HepG2 (cell line): Measurements from ENCODE around the gene NUAK2. TPM values are rescaled to one million over a fixed set of nuclear protein-coding genes. Genes with fewer than 3 reads are reported as not detected.

Experiments
- ATAC-seq: fragments of 200-7000 bp; cut with Tn5 transposase; 3 replicates; pipeline ENCODE4 v1.9.1; 2020; ENCODE audit warnings: mild to moderate bottlenecking, moderate library complexity
- BruUV-seq: library from RNA; stranded (reverse); fragments of 400-500 nt; replicated peaks from 2 replicates; lab custom pipeline; 2021; lab: Mats Ljungman, UMichigan
- CTCF ChIA-PET: fragments of 300-600 bp; formaldehyde crosslinking; extraction: SDS; loops from one replicate; lab custom pipeline; 2021; ENCODE audit warnings: low total read pairs, inconsistent platforms, low intra/inter-chr PET ratio; lab: Yijun Ruan, JAX
- POLR2A ChIA-PET: fragments of 350-600 bp; sonication (Branson Sonifier 250); formaldehyde crosslinking; loops from one replicate; lab custom pipeline; 2020; ENCODE audit warnings: antibody characterized with exemption, inconsistent platforms; lab: Yijun Ruan, JAX
- DNase-seq: peaks from one replicate; pipeline ENCODE4 v3.0.0-alpha.2; 2015; ENCODE audit warnings: low spot score
- FAIRE-seq: peaks from 3 replicates; lab custom pipeline; 2011; peaks lifted over from hg19 to GRCh38; lab: Jason Lieb, UNC
- H2AFZ ChIP-seq: one replicate; pipeline ENCODE4 v1.6.1; 2011; ENCODE audit warnings: low read length, inconsistent platforms
- H3K27ac ChIP-seq: fragments of 300-600 bp; 3 replicates; pipeline ENCODE4 v1.8.0; 2011; ENCODE audit warnings: mixed run types, mild to moderate bottlenecking, mixed read lengths, low read length, inconsistent platforms; ENCODE audit not compliant: insufficient read depth; ENCODE audit errors: extremely low read length
- H3K27me3 ChIP-seq, 2 experiments: fragments of 200-600 bp in 1 of 2; 2 replicates in 1 of 2; 3 replicates in 1 of 2; pipeline versions ENCODE4 v1.6.0 to v1.8.0; 2011; ENCODE audit warnings: low read length in 2 of 2, mild to moderate bottlenecking in 2 of 2, moderate library complexity in 2 of 2, inconsistent platforms in 1 of 2; ENCODE audit not compliant: insufficient read depth in 2 of 2, control insufficient read depth in 1 of 2
- H3K36me3 ChIP-seq, 2 experiments: fragments of 200-600 bp in 1 of 2; replicated peaks in 1 of 2; 2 replicates in 1 of 2; 3 replicates in 1 of 2; pipeline versions ENCODE4 v1.5.1 to v1.8.0; 2011; ENCODE audit warnings: low read length in 2 of 2, inconsistent platforms in 1 of 2; ENCODE audit not compliant: insufficient read depth in 2 of 2, control insufficient read depth in 1 of 2
- H3K4me1 ChIP-seq: 2 replicates; pipeline ENCODE4 v1.5.1; 2012; ENCODE audit warnings: low read length, inconsistent platforms; ENCODE audit not compliant: insufficient read depth
- H3K4me2 ChIP-seq: 2 replicates; pipeline ENCODE4 v1.6.0; 2011; ENCODE audit warnings: low read depth, low read length, inconsistent platforms
- H3K4me3 ChIP-seq, 3 experiments: fragments of 200-600 bp in 1 of 3; sonication (generic), shearing (Covaris generic) in 1 of 3; replicated peaks in 1 of 3; 2 replicates each; pipeline ENCODE4 v1.5.1; 2011 to 2016; ENCODE audit warnings: low read length in 3 of 3, inconsistent platforms in 2 of 3, low read depth in 2 of 3, mild to moderate bottlenecking in 2 of 3, control low read depth in 1 of 3, mixed read lengths in 1 of 3; ENCODE audit not compliant: insufficient read depth in 1 of 3
- H3K79me2 ChIP-seq: one replicate; pipeline ENCODE4 v1.6.1; 2011; ENCODE audit warnings: low read length, inconsistent platforms; ENCODE audit not compliant: insufficient read depth
- H3K9ac ChIP-seq: 2 replicates; pipeline ENCODE4 v1.6.0; 2011; ENCODE audit warnings: mild to moderate bottlenecking, low read depth, low read length, inconsistent platforms; ENCODE audit not compliant: insufficient read depth
- H3K9me3 ChIP-seq: 2 replicates; pipeline ENCODE4 v1.5.1; 2012; ENCODE audit warnings: mild to moderate bottlenecking, low read length
- H4K20me1 ChIP-seq: 2 replicates; pipeline ENCODE4 v1.6.0; 2011; ENCODE audit warnings: inconsistent platforms, mild to moderate bottlenecking, low read length, moderate library complexity; ENCODE audit not compliant: insufficient read depth
- ARID3A ChIP-seq: IDR thresholded peaks from 2 replicates; pipeline ENCODE4 v1.6.1; 2012; ENCODE audit warnings: low read depth, low read length, improper control_type of control experiment
- ETV5 ChIP-seq: IDR thresholded peaks from 2 replicates; pipeline ENCODE4 v1.6.1; 2018; ENCODE audit warnings: missing biosample characterization, missing genetic modification reagents, inconsistent platforms, borderline replicate concordance
- SIN3B ChIP-seq: fragments of 150-350 bp; IDR thresholded peaks from 2 replicates; pipeline ENCODE4 v1.6.1; 2014; ENCODE audit warnings: low read length
- ZBTB40 ChIP-seq, 2 experiments: fragments of 450-650 bp in 1 of 2; sonication (generic) in 1 of 2; formaldehyde crosslinking in 1 of 2; IDR thresholded peaks; 2 replicates each; pipeline versions ENCODE4 v1.6.1 to v1.8.0; 2016 to 2022; ENCODE audit warnings: antibody characterized with exemption in 1 of 2, mild to moderate bottlenecking in 1 of 2, missing genetic modification reagents in 1 of 2
- ZNF792 ChIP-seq: IDR thresholded peaks from 2 replicates; pipeline ENCODE4 v1.6.1; 2016
- ZSCAN12 ChIP-seq: sonication (generic); formaldehyde crosslinking; IDR thresholded peaks from 2 replicates; pipeline ENCODE4 v1.9.0; 2021; ENCODE audit warnings: mild to moderate bottlenecking, missing genetic modification reagents
- WGBS: methylation state at CpG from one replicate; pipeline ENCODE4 v1.1.6; 2017; ENCODE audit warnings: low lambda C conversion rate; 5-methylcytosine and 5-hydroxymethylcytosine counted together
- in situ Hi-C: cut with HindIII; loops from 2 replicates; pipeline ENCODE4 v1.10.0; 2017; ENCODE audit warnings: low pct_unique_long_range_greater_than_20kb; ENCODE audit not compliant: extremely low pct_ligation_motif_present
- intact Hi-C: fragments of 100-400 bp; cut with micrococcal nuclease; formaldehyde crosslinking; loops from one replicate; pipeline ENCODE4 v1.10.0; 2022; ENCODE audit not compliant: unreplicated experiment
- polyA plus RNA-seq, 8 experiments: library from polyadenylated mRNA; depleted of rRNA in 3 of 8; stranded (reverse) in 7 of 8; unstranded in 1 of 8; fragments of >200 nt; fragmentation: Illumina TruSeq in 4 of 8; extraction: Trizol in 4 of 8; gene quantifications; 2 replicates each; pipeline versions ENCODE4 v1.2.1 to v1.2.3, GENCODE V29; 2011 to 2016; ENCODE audit warnings: low read depth in 4 of 8, missing spikeins in 1 of 8, mixed read lengths in 1 of 8; ENCODE audit not compliant: insufficient read depth in 1 of 8
- total RNA-seq, 5 experiments: library from RNA; depleted of rRNA; stranded (reverse); fragments of >200 nt; fragmentation: Illumina TruSeq; extraction: Trizol; gene quantifications; 2 replicates each; pipeline ENCODE4 v1.2.3, GENCODE V29; 2016; ENCODE audit warnings: low read depth in 1 of 5
- TF ChIP-seq, protein P1 (sequence below): sonication (generic); formaldehyde crosslinking; IDR thresholded peaks from 2 replicates; pipeline ENCODE4 v1.4.0; 2020; ENCODE audit warnings: missing genetic modification reagents

The NUAK2 gene
- total and polyA plus RNA-seq, 2 of the 13 experiments (the other 11 are each of a cell fraction or from before 2014, with no cell fraction given): 0.75 to 1.1 TPM

DNA sequence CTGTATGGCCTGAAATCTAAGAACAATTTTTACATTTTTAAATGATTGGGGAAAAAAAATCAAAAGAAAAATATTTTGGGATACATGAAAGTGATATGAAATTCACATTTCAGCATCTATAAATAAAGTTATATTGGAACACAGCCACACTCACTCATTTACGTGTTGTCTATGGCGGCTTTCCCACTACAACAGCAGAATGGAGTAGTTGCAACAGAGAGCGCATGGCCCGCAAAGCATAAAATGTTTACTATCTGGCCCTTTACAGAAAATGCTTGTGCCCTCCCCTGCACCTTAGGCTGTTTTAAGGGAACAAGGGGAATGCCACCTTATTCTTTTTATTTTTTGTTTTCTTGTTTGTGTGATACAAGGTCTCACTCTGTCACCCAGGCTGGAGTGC is 31.6 kb upstream of the NUAK2 start (continued):
- TF ChIP-seq, protein P1, sequence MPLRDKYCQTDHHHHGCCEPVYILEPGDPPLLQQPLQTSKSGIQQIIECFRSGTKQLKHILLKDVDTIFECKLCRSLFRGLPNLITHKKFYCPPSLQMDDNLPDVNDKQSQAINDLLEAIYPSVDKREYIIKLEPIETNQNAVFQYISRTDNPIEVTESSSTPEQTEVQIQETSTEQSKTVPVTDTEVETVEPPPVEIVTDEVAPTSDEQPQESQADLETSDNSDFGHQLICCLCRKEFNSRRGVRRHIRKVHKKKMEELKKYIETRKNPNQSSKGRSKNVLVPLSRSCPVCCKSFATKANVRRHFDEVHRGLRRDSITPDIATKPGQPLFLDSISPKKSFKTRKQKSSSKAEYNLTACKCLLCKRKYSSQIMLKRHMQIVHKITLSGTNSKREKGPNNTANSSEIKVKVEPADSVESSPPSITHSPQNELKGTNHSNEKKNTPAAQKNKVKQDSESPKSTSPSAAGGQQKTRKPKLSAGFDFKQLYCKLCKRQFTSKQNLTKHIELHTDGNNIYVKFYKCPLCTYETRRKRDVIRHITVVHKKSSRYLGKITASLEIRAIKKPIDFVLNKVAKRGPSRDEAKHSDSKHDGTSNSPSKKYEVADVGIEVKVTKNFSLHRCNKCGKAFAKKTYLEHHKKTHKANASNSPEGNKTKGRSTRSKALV (CRISPR knock-in tag): no peak
- TF ChIP-seq ARID3A: no peak
- no peak for TF ChIP-seq ZSCAN12 (CRISPR knock-in tag)
- no peak for TF ChIP-seq ZNF792 (CRISPR knock-in tag)
- TF ChIP-seq ETV5: no peak
- no peak for TF ChIP-seq SIN3B
- TF ChIP-seq, all 625 proteins: peak for 0

- in situ Hi-C loops (no loop called here), intact Hi-C loops (no loop called here)
- no peak overlapping the region for H3K27ac ChIP-seq
- no peaks in the 10 kb centered on the region for H3K9me3 ChIP-seq
- H3K4me1 ChIP-seq: no peaks in the 10 kb centered on the region
- WGBS: 6% methylated on average over 9 of the region's 11 CpGs
- CTCF ChIA-PET: no interaction called here
- no peak for FAIRE-seq
- peaks cover 7 to 62% of the 10 kb centered on the region in 2 experiments; a peak in 4 of 5 replicates for H3K27me3 ChIP-seq
- no peak overlapping the region for H3K9ac ChIP-seq
- H4K20me1 ChIP-seq: no peaks in the 10 kb centered on the region
- DNase-seq: peak; percentile 12
- peak; percentile 85 for ATAC-seq
- BruUV-seq: no TSS peak
- no peaks in the 10 kb centered on the region for H3K36me3 ChIP-seq
- H3K79me2 ChIP-seq: no peaks in the 10 kb centered on the region
- H3K4me3 ChIP-seq: no peak overlapping the region
- no peak overlapping the region for H2AFZ ChIP-seq
- no peak overlapping the region for H3K4me2 ChIP-seq
- POLR2A ChIA-PET: no interaction called here
- TF ChIP-seq ZBTB40 (IDR thresholded peaks at IDR 0.05): no peak
- TF ChIP-seq ZBTB40 (CRISPR knock-in tag; IDR thresholded peaks at IDR 0.05): no peak
These were observed 30.6 kb upstream of the NUAK2 start for GRCh38 chr1:205351984-205352713.
